Left ventricle myocardium inferior (tissue), 1 donor: ENCODE measurements around the gene OR1C1. TPM values are rescaled to one million over a fixed set of nuclear protein-coding genes. Genes with fewer than 3 reads are reported as not detected.
"Not testable (repeated sequence)": the region's sequence is repeated elsewhere in the genome, so short reads cannot be mapped to it uniquely, and the experiment has no call there.

Experiments used
- DNase-seq: peaks from one replicate; pipeline ENCODE4 v3.0.0-alpha.2; 2020
- H3K27ac ChIP-seq: fragments of 200-600 bp; replicated peaks from 2 replicates; pipeline ENCODE4 v1.8.0; 2021
- H3K27me3 ChIP-seq: fragments of 200-600 bp; 2 replicates; pipeline ENCODE4 v1.8.0; 2021; ENCODE audit warnings: low read depth
- H3K36me3 ChIP-seq: fragments of 200-600 bp; 2 replicates; pipeline ENCODE4 v1.8.0; 2021
- H3K4me1 ChIP-seq: fragments of 200-600 bp; 2 replicates; pipeline ENCODE4 v1.8.0; 2021
- H3K4me3 ChIP-seq: fragments of 200-600 bp; 2 replicates; pipeline ENCODE4 v1.8.0; 2021; ENCODE audit warnings: mild to moderate bottlenecking, moderate library complexity
- H3K9me3 ChIP-seq: fragments of 200-600 bp; replicated peaks from 2 replicates; pipeline ENCODE4 v1.8.0; 2021
- CTCF ChIP-seq: fragments of 200-600 bp; IDR thresholded peaks from 2 replicates; pipeline ENCODE4 v1.8.0; 2021; ENCODE audit warnings: antibody characterized with exemption, mild to moderate bottlenecking, borderline replicate concordance
- intact Hi-C: fragments of 100-400 bp; cut with micrococcal nuclease; formaldehyde crosslinking; loops from one replicate; pipeline ENCODE4 v1.11.0; 2022
- long read RNA-seq: library from polyadenylated mRNA; unstranded; transcript quantifications from one replicate; pipeline ENCODE4 v2.0.0, GENCODE V29; 2021
- total RNA-seq: library from RNA; stranded (reverse); fragmentation: NEBNext Ultra II Directional; extraction: Animal tissue kit (Norgen Biotek cat#: 25700); gene quantifications from one replicate; pipeline ENCODE4 v1.2.1, GENCODE V29; 2021
- donor health status: DM: no; HTN: yes; CAD: no; lungs with severe emphysema.

Gene OR1C1
- total RNA-seq: not detected
- long read RNA-seq: 0 reads

GRCh38 chr1:247760456-247760855 is at the start of gene OR1C1:
OR1C1 (minus strand) TSS chr1:247760556; CDS start chr1:247758406, 2,150 bp downstream.
- DNase-seq: no peak
- H3K4me3 ChIP-seq: no peak within 1 kb of the TSS
- H3K4me1 ChIP-seq: no peaks in the 10 kb centered on the region
- no peaks in the 10 kb centered on the region for H3K9me3 ChIP-seq
- H3K27ac ChIP-seq: no peak within 1 kb of the TSS
- no peaks in the 10 kb centered on the region for H3K36me3 ChIP-seq
- no peaks in the 10 kb centered on the region for H3K27me3 ChIP-seq
- no peak for TF ChIP-seq CTCF
- intact Hi-C loops: no loop called here

GRCh38 chr1:247797518-247797917 is 37.2 kb upstream of the OR1C1 start:
- Histone ChIP-seq H3K27ac (no peak overlapping the region), H3K36me3 (no peaks in the 10 kb centered on the region), H3K4me1 (no peaks in the 10 kb centered on the region), H3K4me3 (no peak overlapping the region), H3K9me3 (peaks cover 9% of the 10 kb centered on the region), H3K27me3 (no peaks in the 10 kb centered on the region)
- no peak for TF ChIP-seq CTCF
- intact Hi-C loops: no loop called here
- no peak for DNase-seq

GRCh38 chr1:247769603-247770002 is 9.2 kb upstream of the OR1C1 start:
- Histone ChIP-seq H3K27me3 (no peaks in the 10 kb centered on the region), H3K4me1 (no peaks in the 10 kb centered on the region), H3K9me3 (peaks cover 12% of the 10 kb centered on the region), H3K4me3 (no peak overlapping the region), H3K27ac (no peak overlapping the region), H3K36me3 (no peaks in the 10 kb centered on the region)
- no peak for DNase-seq
- no peak for TF ChIP-seq CTCF
- intact Hi-C loops: no loop called here

- peaks cover 43% of the 10 kb centered on the region for H3K9me3 ChIP-seq
- not testable (repeated sequence) for H3K27ac ChIP-seq
Observed at GRCh38 chr1:247754311-247754710, 6.0 kb downstream of the OR1C1 start.

GRCh38 chr1:247749870-247750269 is 10.5 kb downstream of the OR1C1 start:
- TF ChIP-seq CTCF: no peak
- Histone ChIP-seq H3K4me3 (no peak overlapping the region), H3K4me1 (no peaks in the 10 kb centered on the region), H3K9me3 (peaks cover 60% of the 10 kb centered on the region), H3K36me3 (no peaks in the 10 kb centered on the region), H3K27me3 (no peaks in the 10 kb centered on the region), H3K27ac (no peak overlapping the region)
- intact Hi-C loops: no loop called here
- no peak for DNase-seq

More at GRCh38 chr1:247754311-247754710, 6.0 kb downstream of the OR1C1 start:
- H3K4me1 ChIP-seq, DNase-seq, H3K36me3 ChIP-seq, H3K27me3 ChIP-seq, H3K4me3 ChIP-seq, intact Hi-C loops: not testable (repeated sequence)

- H3K36me3 ChIP-seq: no peaks in the 10 kb centered on the region
- no peak within 1 kb of the TSS for H3K27ac ChIP-seq
- DNase-seq: no peak
- H3K9me3 ChIP-seq: peaks cover 55% of the 10 kb centered on the region
- intact Hi-C loops: no loop called here
- TF ChIP-seq CTCF: no peak
- no peaks in the 10 kb centered on the region for H3K27me3 ChIP-seq
- H3K4me3 ChIP-seq: no peak within 1 kb of the TSS
- no peaks in the 10 kb centered on the region for H3K4me1 ChIP-seq
Observed at GRCh38 chr1:247748041-247748440, 12.3 kb downstream of the OR1C1 start, which contains the start of gene OR14A2. OR14A2 (minus strand) TSS chr1:247748141.
